IMR-90 (cell line): ENCODE results near the gene ATXN7L2. TPM values are rescaled to one million over a fixed set of nuclear protein-coding genes. Genes with fewer than 3 reads are reported as not detected.

Experiments used
- ATAC-seq: fragments of 200-7000 bp; cut with Tn5 transposase; 2 replicates; pipeline ENCODE4 v1.9.1; 2020; ENCODE audit warnings: low read depth, mild to moderate bottlenecking, moderate library complexity
- BruUV-seq: library from RNA; stranded (reverse); fragments of 400-500 nt; replicated peaks from 2 replicates; lab custom pipeline; 2021; lab: Mats Ljungman, UMichigan
- CTCF ChIA-PET: fragments of 300-600 bp; formaldehyde crosslinking; extraction: SDS; loops from one replicate; lab custom pipeline; 2021; ENCODE audit warnings: antibody characterized with exemption; lab: Yijun Ruan, JAX
- POLR2A ChIA-PET: fragments of 300-600 bp; sonication (Branson Sonifier 250); formaldehyde crosslinking; loops from one replicate; lab custom pipeline; 2022; ENCODE audit warnings: antibody characterized with exemption; ENCODE audit not compliant: unreplicated experiment; lab: Charles Lee
- DNase-seq: peaks from one replicate; pipeline ENCODE4 v3.0.0; 2013
- H2AFZ ChIP-seq: replicated peaks from 2 replicates; pipeline ENCODE3; 2013; ENCODE audit warnings: low read length, mild to moderate bottlenecking; ENCODE audit not compliant: poor library complexity
- H2AK5ac ChIP-seq: 2 replicates; pipeline ENCODE4 v1.6.1; 2013; ENCODE audit warnings: low read depth, low read length, inconsistent platforms
- H2AK9ac ChIP-seq: replicated peaks from 2 replicates; pipeline ENCODE3; 2013; ENCODE audit warnings: mild to moderate bottlenecking, low read depth, low read length, moderate library complexity; ENCODE audit not compliant: poor library complexity
- H2BK120ac ChIP-seq: 2 replicates; pipeline ENCODE4 v1.6.1; 2013; ENCODE audit warnings: low read depth, low read length, inconsistent platforms
- H2BK15ac ChIP-seq: 3 replicates; pipeline ENCODE4 v1.6.1; 2013; ENCODE audit warnings: low read depth, low read length, inconsistent platforms
- H2BK20ac ChIP-seq: 2 replicates; pipeline ENCODE4 v1.6.1; 2013; ENCODE audit warnings: low read depth, mild to moderate bottlenecking, inconsistent platforms, low read length, moderate library complexity
- H2BK5ac ChIP-seq: 2 replicates; pipeline ENCODE4 v1.6.1; 2013; ENCODE audit warnings: mild to moderate bottlenecking, low read depth, low read length, inconsistent platforms; ENCODE audit not compliant: poor library complexity, severe bottlenecking
- H3K14ac ChIP-seq: replicated peaks from 2 replicates; pipeline ENCODE4 v1.6.1; 2013; ENCODE audit warnings: low read depth, low read length, inconsistent platforms
- H3K18ac ChIP-seq: 2 replicates; pipeline ENCODE4 v1.6.1; 2013; ENCODE audit warnings: low read depth, low read length, control low read depth
- H3K23ac ChIP-seq: 2 replicates; pipeline ENCODE4 v1.6.1; 2013; ENCODE audit warnings: low read depth, low read length, inconsistent platforms
- H3K27ac ChIP-seq: 2 replicates; pipeline ENCODE4 v1.5.1; 2013; ENCODE audit warnings: mild to moderate bottlenecking, control low read depth, low read length; ENCODE audit not compliant: insufficient read depth
- H3K27me3 ChIP-seq: 2 replicates; pipeline ENCODE4 v1.6.1; 2013; ENCODE audit warnings: low read length; ENCODE audit not compliant: control insufficient read depth, insufficient read depth
- H3K36me3 ChIP-seq: 2 replicates; pipeline ENCODE4 v1.6.1; 2013; ENCODE audit warnings: low read length, mixed read lengths; ENCODE audit not compliant: control insufficient read depth, insufficient read depth
- H3K4ac ChIP-seq: 2 replicates; pipeline ENCODE4 v1.6.1; 2013; ENCODE audit warnings: low read depth, low read length, inconsistent platforms
- H3K4me1 ChIP-seq: 2 replicates; pipeline ENCODE4 v1.6.1; 2013; ENCODE audit warnings: low read length, mixed read lengths; ENCODE audit not compliant: control insufficient read depth, insufficient read depth
- H3K4me2 ChIP-seq: 2 replicates; pipeline ENCODE4 v1.6.1; 2013; ENCODE audit warnings: low read depth, mild to moderate bottlenecking, control low read depth, low read length, moderate library complexity
- H3K4me3 ChIP-seq: 2 replicates; pipeline ENCODE4 v1.5.1; 2013; ENCODE audit warnings: low read depth, mild to moderate bottlenecking, control low read depth, low read length, moderate library complexity; ENCODE audit not compliant: insufficient read depth
- H3K56ac ChIP-seq: 2 replicates; pipeline ENCODE4 v1.6.1; 2013; ENCODE audit warnings: low read length, inconsistent platforms; ENCODE audit not compliant: insufficient read depth; ENCODE audit errors: extremely low read depth
- H3K79me1 ChIP-seq, 2 experiments: 2 replicates each; pipeline ENCODE4 v1.6.1; 2013; ENCODE audit warnings: low read length in 2 of 2, inconsistent platforms in 1 of 2, low read depth in 1 of 2
- H3K9ac ChIP-seq: 2 replicates; pipeline ENCODE4 v1.6.1; 2013; ENCODE audit warnings: low read depth, low read length, control low read depth
- H3K9me1 ChIP-seq: 2 replicates; pipeline ENCODE4 v1.6.1; 2013; ENCODE audit warnings: low read length, inconsistent platforms; ENCODE audit not compliant: insufficient read depth
- H3K9me3 ChIP-seq: 2 replicates; pipeline ENCODE4 v1.6.1; 2013; ENCODE audit warnings: low read length; ENCODE audit not compliant: control insufficient read depth, insufficient read depth
- H4K20me1 ChIP-seq: 2 replicates; pipeline ENCODE4 v1.6.1; 2013; ENCODE audit warnings: low read length, inconsistent platforms; ENCODE audit not compliant: insufficient read depth
- H4K5ac ChIP-seq: 2 replicates; pipeline ENCODE4 v1.6.1; 2013; ENCODE audit warnings: mild to moderate bottlenecking, low read depth, low read length, control low read depth
- H4K8ac ChIP-seq, 2 experiments: 2 replicates each; pipeline ENCODE4 v1.6.1; 2013; ENCODE audit warnings: low read depth in 2 of 2, low read length in 2 of 2, control low read depth in 1 of 2, inconsistent platforms in 1 of 2
- H4K91ac ChIP-seq: 2 replicates; pipeline ENCODE4 v1.6.1; 2013; ENCODE audit warnings: low read depth, low read length, inconsistent platforms; ENCODE audit not compliant: insufficient read depth
- BHLHE40 ChIP-seq: fragments of 150-350 bp; IDR thresholded peaks from 2 replicates; pipeline ENCODE4 v1.6.1; 2016; ENCODE audit warnings: mild to moderate bottlenecking, low read depth, low read length
- CEBPB ChIP-seq: IDR thresholded peaks from 2 replicates; pipeline ENCODE4 v1.6.1; 2012; ENCODE audit warnings: low read depth, low read length, improper control_type of control experiment
- FOS ChIP-seq: fragments of 150-350 bp; IDR thresholded peaks from 2 replicates; pipeline ENCODE4 v1.6.1; 2016; ENCODE audit warnings: low read depth, low read length
- MXI1 ChIP-seq: IDR thresholded peaks from 2 replicates; pipeline ENCODE4 v1.6.1; 2012; ENCODE audit warnings: low read depth, mild to moderate bottlenecking, low read length, moderate library complexity, borderline replicate concordance
- NFE2L2 ChIP-seq: fragments of 150-350 bp; IDR thresholded peaks from 2 replicates; pipeline ENCODE4 v1.6.1; 2016; ENCODE audit warnings: low read depth, mild to moderate bottlenecking, low read length
- RFX5 ChIP-seq: IDR thresholded peaks from 2 replicates; pipeline ENCODE4 v1.8.0; 2012; ENCODE audit warnings: low read depth, mild to moderate bottlenecking, low read length, moderate library complexity
- USF2 ChIP-seq: fragments of 150-350 bp; IDR thresholded peaks from 2 replicates; pipeline ENCODE4 v1.6.1; 2017; ENCODE audit warnings: mild to moderate bottlenecking, antibody characterized with exemption, low read length, low read depth
- WGBS, 2 experiments: methylation state at CpG; one replicate each; pipeline versions ENCODE4 v1.1.5 to v1.1.7; 2013; ENCODE audit warnings: missing lambda C conversion rate in 2 of 2; ENCODE audit not compliant: insufficient read length in 1 of 2; ENCODE audit errors: extremely low coverage in 2 of 2; 5-methylcytosine and 5-hydroxymethylcytosine counted together
- dilution Hi-C: fragments of 300-500 bp; cut with HindIII; formaldehyde crosslinking; loops from one replicate; pipeline ENCODE4 v1.14.3; 2018; ENCODE audit warnings: low sequenced_read_pairs; ENCODE audit not compliant: unreplicated experiment
- in situ Hi-C: fragments of 300-500 bp; cut with MboI; formaldehyde crosslinking; loops from 3 replicates; pipeline ENCODE4 v1.14.3; 2019; ENCODE audit warnings: low sequenced_read_pairs, inconsistent platforms, mixed read lengths
- intact Hi-C: fragments of 100-400 bp; cut with micrococcal nuclease; formaldehyde crosslinking; loops from 2 replicates; pipeline ENCODE4 v1.10.0; 2022
- polyA plus RNA-seq, 3 experiments: library from polyadenylated mRNA; depleted of rRNA; stranded (reverse); fragments of >200 nt; gene quantifications; 2 replicates each; pipeline ENCODE4 v1.2.3, GENCODE V29; 2012; ENCODE audit warnings: low replicate concordance in 1 of 3
- total RNA-seq: library from RNA; depleted of rRNA; stranded (reverse); fragments of >200 nt; gene quantifications from 2 replicates; pipeline ENCODE4 v1.2.3, GENCODE V29; 2012
- TF ChIP-seq, protein P1 (sequence below): conservative IDR thresholded peaks from 2 replicates; pipeline ENCODE4 v1.5.1; 2012; ENCODE audit warnings: mild to moderate bottlenecking, low read depth, low read length, improper control_type of control experiment

The ATXN7L2 gene
- total and polyA plus RNA-seq, 2 of the 4 experiments (the other 2 are of a cell fraction) = 1.3 to 4.8 TPM

DNA sequence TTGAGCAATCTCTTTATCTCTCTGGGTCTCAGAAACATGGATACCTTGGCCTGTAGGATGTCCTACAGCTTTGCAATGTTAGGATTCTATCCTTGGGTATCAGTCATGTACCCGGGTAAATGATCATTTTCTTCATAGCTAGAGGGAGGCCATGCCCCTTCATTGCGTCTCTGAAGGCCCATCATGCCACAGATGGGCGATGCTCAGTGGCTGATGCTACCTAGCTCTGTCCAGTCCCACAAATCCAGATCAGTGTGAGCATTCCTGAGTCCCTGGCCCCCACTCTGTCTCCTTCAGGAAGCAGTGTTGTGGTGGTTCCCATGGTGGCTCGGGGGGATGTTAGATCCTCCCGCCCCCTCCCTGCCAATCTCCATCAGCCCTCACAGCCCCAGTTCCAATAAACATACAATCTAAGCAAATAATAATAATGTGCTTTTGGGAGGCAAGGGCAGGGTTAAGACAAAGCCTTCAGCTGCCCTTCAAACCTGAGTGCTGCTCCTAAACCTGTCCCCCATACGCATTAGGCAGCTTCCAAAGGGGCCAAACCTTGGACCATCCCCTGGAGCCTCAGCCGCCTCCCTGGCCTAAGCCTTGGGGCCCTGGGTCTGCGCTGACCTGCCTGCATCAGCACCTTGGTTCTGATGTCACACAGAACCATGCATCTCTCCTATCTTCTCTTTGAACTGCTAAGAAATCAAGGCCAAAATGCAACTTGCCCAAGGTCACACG lies 55.3 kb downstream of the ATXN7L2 start:
- BruUV-seq = no TSS peak
- no peaks in the 10 kb centered on the region for H4K20me1 ChIP-seq
- H3K4me1 ChIP-seq = no peaks in the 10 kb centered on the region; the same call in 1 of the 2 replicates
- no peak overlapping the region for H2BK120ac ChIP-seq
- no peak overlapping the region for H3K4me3 ChIP-seq
- H2BK5ac ChIP-seq = no peak overlapping the region
- H3K36me3 ChIP-seq = no peaks in the 10 kb centered on the region
- no peak overlapping the region for H2AK5ac ChIP-seq
- H4K8ac ChIP-seq = no peak overlapping the region
- H3K27ac ChIP-seq = no peak overlapping the region
- no peak overlapping the region for H2AFZ ChIP-seq
- ChIA-PET POLR2A (no interaction called here), CTCF (interaction anchor here (1.0 kb wide), 1 partner anchor 101 kb away, joined by 4 read pairs; no protein-coding TSS in a partner anchor)
- peaks cover 23% of the 10 kb centered on the region for H3K27me3 ChIP-seq
- DNase-seq (no peak), ATAC-seq (no peak)
- H3K14ac ChIP-seq = no peak overlapping the region
- intact Hi-C loops = no loop called here
- H2AK9ac ChIP-seq = no peak overlapping the region
- 69% methylated on average over 4 of the region's 9 CpGs; no CpG with 5 or more reads in 1 of the 2 experiments for WGBS, 2 experiments
- no peak overlapping the region for H2BK15ac ChIP-seq
- no peaks in the 10 kb centered on the region for H3K79me1 ChIP-seq
- dilution Hi-C loops = no loop called here
- no peak overlapping the region for H3K4ac ChIP-seq
- no peak overlapping the region for H3K23ac ChIP-seq
- no peaks in the 10 kb centered on the region; the same call in 1 of the 2 replicates for H3K9me1 ChIP-seq
- no peak overlapping the region for H2BK20ac ChIP-seq
- H3K9me3 ChIP-seq = no peaks in the 10 kb centered on the region
- no peak overlapping the region for H3K4me2 ChIP-seq
- in situ Hi-C loops = loop anchor here (10.0 kb wide), 1 partner anchor 274 kb away; no protein-coding TSS in a partner anchor
- H3K9ac ChIP-seq = no peak overlapping the region
- no peak overlapping the region for H3K18ac ChIP-seq
- H4K5ac ChIP-seq = no peak overlapping the region
- no peak overlapping the region for H4K91ac ChIP-seq
- TF ChIP-seq, protein P1, sequence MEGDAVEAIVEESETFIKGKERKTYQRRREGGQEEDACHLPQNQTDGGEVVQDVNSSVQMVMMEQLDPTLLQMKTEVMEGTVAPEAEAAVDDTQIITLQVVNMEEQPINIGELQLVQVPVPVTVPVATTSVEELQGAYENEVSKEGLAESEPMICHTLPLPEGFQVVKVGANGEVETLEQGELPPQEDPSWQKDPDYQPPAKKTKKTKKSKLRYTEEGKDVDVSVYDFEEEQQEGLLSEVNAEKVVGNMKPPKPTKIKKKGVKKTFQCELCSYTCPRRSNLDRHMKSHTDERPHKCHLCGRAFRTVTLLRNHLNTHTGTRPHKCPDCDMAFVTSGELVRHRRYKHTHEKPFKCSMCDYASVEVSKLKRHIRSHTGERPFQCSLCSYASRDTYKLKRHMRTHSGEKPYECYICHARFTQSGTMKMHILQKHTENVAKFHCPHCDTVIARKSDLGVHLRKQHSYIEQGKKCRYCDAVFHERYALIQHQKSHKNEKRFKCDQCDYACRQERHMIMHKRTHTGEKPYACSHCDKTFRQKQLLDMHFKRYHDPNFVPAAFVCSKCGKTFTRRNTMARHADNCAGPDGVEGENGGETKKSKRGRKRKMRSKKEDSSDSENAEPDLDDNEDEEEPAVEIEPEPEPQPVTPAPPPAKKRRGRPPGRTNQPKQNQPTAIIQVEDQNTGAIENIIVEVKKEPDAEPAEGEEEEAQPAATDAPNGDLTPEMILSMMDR = no peak
- no peak for TF ChIP-seq CEBPB
- TF ChIP-seq NFE2L2 = no peak
- TF ChIP-seq FOS = no peak
- no peak for TF ChIP-seq MXI1
- TF ChIP-seq USF2 = no peak
- no peak for TF ChIP-seq BHLHE40
- TF ChIP-seq RFX5 = no peak
- H3K56ac ChIP-seq = no peak overlapping the region
